SK-MEL-5 (cell line): ENCODE results near the gene TP73. TPM values are rescaled to one million over a fixed set of nuclear protein-coding genes. Genes with fewer than 3 reads are reported as not detected.

Experiments
- DNase-seq: peaks from one replicate; pipeline ENCODE4 v3.0.0-alpha.2; 2016; ENCODE audit warnings: low read depth, low spot score
- in situ Hi-C: cut with HindIII; loops from 2 replicates; pipeline ENCODE4 v1.10.0; 2016; ENCODE audit warnings: low sequenced_read_pairs, high pct_unique_total_duplicates, low pct_unique_long_range_greater_than_20kb
- total RNA-seq: library from RNA; depleted of rRNA; stranded (reverse); fragments of >200 nt; shearing (Covaris generic); gene quantifications from 2 replicates; pipeline ENCODE4 v1.2.3, GENCODE V29; 2014

TP73 gene
- total RNA-seq, 1 experiment from 2014 or later = 0.32 TPM

GRCh38 chr1:3749512-3749911 is 97.2 kb downstream of the TP73 start:
- no peak for DNase-seq
- in situ Hi-C loops = no loop called here

GRCh38 chr1:3750741-3751140 is 98.4 kb downstream of the TP73 start:
- DNase-seq = no peak
- in situ Hi-C loops = no loop called here

- in situ Hi-C loops = no loop called here
- DNase-seq = no peak
These were observed 100.2 kb downstream of the TP73 start, which contains the start of gene CCDC27 for GRCh38 chr1:3752400-3752945. Gene CCDC27 (plus strand): TSS chr1:3752450. CDS start chr1:3752482, 32 bp downstream.

- in situ Hi-C loops = no loop called here
- DNase-seq = no peak
These were observed 101.5 kb downstream of the TP73 start for GRCh38 chr1:3753656-3754454.

GRCh38 chr1:3756394-3756793 is 104.1 kb downstream of the TP73 start:
- in situ Hi-C loops = no loop called here
- DNase-seq = no peak

- DNase-seq = no peak
- in situ Hi-C loops = no loop called here
These were observed 106.8 kb downstream of the TP73 start for GRCh38 chr1:3759164-3759563.

- DNase-seq = no peak
- in situ Hi-C loops = no loop called here
These were observed 107.5 kb downstream of the TP73 start for GRCh38 chr1:3759796-3760195.

- no peak for DNase-seq
- in situ Hi-C loops = no loop called here
These were observed 109.1 kb downstream of the TP73 start for GRCh38 chr1:3761296-3762010.

- DNase-seq = no peak
- in situ Hi-C loops = no loop called here
These were observed 110.0 kb downstream of the TP73 start for GRCh38 chr1:3762151-3762872.

- no peak for DNase-seq
- in situ Hi-C loops = no loop called here
These were observed 110.5 kb downstream of the TP73 start for GRCh38 chr1:3762873-3763228.

- DNase-seq = no peak
- in situ Hi-C loops = no loop called here
These were observed 111.2 kb downstream of the TP73 start for GRCh38 chr1:3763351-3764125.

- in situ Hi-C loops = no loop called here
- DNase-seq = no peak
These were observed 115.1 kb downstream of the TP73 start for GRCh38 chr1:3767328-3767925.

GRCh38 chr1:3768811-3769390 is 116.6 kb downstream of the TP73 start:
- no peak for DNase-seq
- in situ Hi-C loops = no loop called here

- in situ Hi-C loops = no loop called here
- DNase-seq = no peak
These were observed 117.9 kb downstream of the TP73 start for GRCh38 chr1:3770047-3770765.

GRCh38 chr1:3771108-3772026 is 119.1 kb downstream of the TP73 start:
- in situ Hi-C loops = no loop called here
- DNase-seq = no peak
